Left ventricle myocardium inferior (tissue), 1 donor: ENCODE measurements around the gene ATP6V0B. TPM values are rescaled to one million over a fixed set of nuclear protein-coding genes. Genes with fewer than 3 reads are reported as not detected.

Source experiments
- DNase-seq: peaks from one replicate; pipeline ENCODE4 v3.0.0-alpha.2; 2020
- H3K27ac ChIP-seq: fragments of 200-600 bp; replicated peaks from 2 replicates; pipeline ENCODE4 v1.8.0; 2021
- H3K27me3 ChIP-seq: fragments of 200-600 bp; 2 replicates; pipeline ENCODE4 v1.8.0; 2021; ENCODE audit warnings: low read depth
- H3K36me3 ChIP-seq: fragments of 200-600 bp; 2 replicates; pipeline ENCODE4 v1.8.0; 2021
- H3K4me1 ChIP-seq: fragments of 200-600 bp; 2 replicates; pipeline ENCODE4 v1.8.0; 2021
- H3K4me3 ChIP-seq: fragments of 200-600 bp; 2 replicates; pipeline ENCODE4 v1.8.0; 2021; ENCODE audit warnings: mild to moderate bottlenecking, moderate library complexity
- H3K9me3 ChIP-seq: fragments of 200-600 bp; replicated peaks from 2 replicates; pipeline ENCODE4 v1.8.0; 2021
- CTCF ChIP-seq: fragments of 200-600 bp; IDR thresholded peaks from 2 replicates; pipeline ENCODE4 v1.8.0; 2021; ENCODE audit warnings: antibody characterized with exemption, mild to moderate bottlenecking, borderline replicate concordance
- intact Hi-C: fragments of 100-400 bp; cut with micrococcal nuclease; formaldehyde crosslinking; loops from one replicate; pipeline ENCODE4 v1.11.0; 2022
- total RNA-seq: library from RNA; stranded (reverse); fragmentation: NEBNext Ultra II Directional; extraction: Animal tissue kit (Norgen Biotek cat#: 25700); gene quantifications from one replicate; pipeline ENCODE4 v1.2.1, GENCODE V29; 2021
- donor health status: DM: no; HTN: yes; CAD: no; lungs with severe emphysema.

The ATP6V0B gene
- total RNA-seq, 1 donor from 2014 or later, result 80.6 TPM

- H3K27ac ChIP-seq, result no peak overlapping the region
- H3K9me3 ChIP-seq, result no peaks in the 10 kb centered on the region
- no peak for DNase-seq
- TF ChIP-seq CTCF, result no peak
- H3K27me3 ChIP-seq, result no peaks in the 10 kb centered on the region
- intact Hi-C loops, result no loop called here
- H3K4me3 ChIP-seq, result no peak overlapping the region
- H3K4me1 ChIP-seq, result peaks cover 11% of the 10 kb centered on the region
- H3K36me3 ChIP-seq, result no peaks in the 10 kb centered on the region
Observed at GRCh38 chr1:44015206-44015605, 40.4 kb downstream of the ATP6V0B start.

DNA sequence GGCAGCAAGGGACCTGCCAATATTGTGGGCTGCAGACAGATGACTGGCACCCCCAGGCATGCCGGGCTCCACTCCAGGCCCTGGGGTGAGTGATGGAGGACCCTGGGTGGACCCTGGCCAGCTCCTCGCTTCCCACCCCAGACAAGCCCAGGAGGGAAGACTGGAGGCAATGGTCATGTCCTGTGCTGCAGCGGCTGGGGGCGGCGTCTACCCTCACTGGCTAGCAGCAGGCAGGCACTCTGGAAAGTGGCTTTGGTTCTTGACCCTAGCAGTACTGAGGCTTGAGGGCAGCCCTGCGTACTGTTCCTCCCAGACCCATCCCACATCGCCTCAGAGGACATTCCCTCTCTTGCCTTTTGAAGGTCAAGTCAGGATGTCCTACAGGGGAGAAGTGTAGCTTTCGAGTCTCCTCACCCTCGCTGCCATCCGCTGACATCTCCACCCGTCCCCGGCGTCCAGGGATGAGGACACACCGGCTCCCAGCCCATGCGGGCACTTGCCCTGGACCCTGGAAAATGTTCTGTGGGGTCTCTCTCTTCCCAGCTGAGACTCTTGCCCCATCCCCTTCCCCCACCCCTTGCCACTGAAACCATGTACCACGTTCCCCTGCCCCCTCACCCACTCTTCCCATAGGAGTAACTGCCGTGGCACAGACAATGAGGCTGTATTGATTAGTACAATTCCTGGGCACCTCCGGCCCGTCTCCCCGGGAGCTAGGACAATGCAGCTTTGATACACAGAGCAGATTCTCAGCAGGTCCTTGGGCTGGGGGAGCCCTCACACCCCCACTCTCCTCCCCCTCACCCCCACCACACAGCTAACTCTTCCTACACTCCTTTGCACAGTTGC is 41.5 kb downstream of the ATP6V0B start:
- Histone ChIP-seq H3K4me3 (no peak overlapping the region), H3K27ac (no peak overlapping the region), H3K4me1 (peaks cover 12% of the 10 kb centered on the region), H3K9me3 (no peaks in the 10 kb centered on the region), H3K27me3 (no peaks in the 10 kb centered on the region), H3K36me3 (no peaks in the 10 kb centered on the region)
- intact Hi-C loops, result no loop called here
- no peak for TF ChIP-seq CTCF
- no peak for DNase-seq

DNA sequence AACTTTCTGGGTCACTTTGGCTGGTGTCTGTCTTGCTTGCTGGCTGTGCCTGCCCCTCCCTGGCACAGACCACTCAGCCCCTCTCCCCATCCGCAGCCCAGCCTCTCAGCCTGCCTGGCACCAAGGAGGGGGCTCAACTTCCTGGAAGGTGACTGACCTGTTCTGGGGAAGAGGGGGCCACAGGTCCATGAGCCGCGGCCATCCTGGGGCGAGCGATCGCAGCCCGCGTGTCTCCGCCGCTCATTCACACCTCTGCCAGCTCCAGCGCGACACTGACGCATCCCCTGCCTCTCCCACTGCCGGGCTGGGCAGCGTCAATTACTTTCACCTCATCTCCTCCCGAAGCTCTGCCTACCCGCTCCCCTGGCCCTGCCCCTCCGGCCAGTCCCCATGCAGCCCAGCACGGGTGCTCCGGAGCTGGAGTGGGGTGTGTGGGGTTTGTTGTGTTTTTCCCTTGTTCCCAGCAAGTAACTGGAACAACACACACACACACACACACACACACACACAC is 42.2 kb downstream of the ATP6V0B start:
- Histone ChIP-seq H3K4me3 (no peak overlapping the region), H3K36me3 (no peaks in the 10 kb centered on the region), H3K27me3 (no peaks in the 10 kb centered on the region), H3K27ac (no peak overlapping the region), H3K9me3 (no peaks in the 10 kb centered on the region), H3K4me1 (peaks cover 18% of the 10 kb centered on the region)
- intact Hi-C loops, result no loop called here
- DNase-seq, result no peak
- no peak for TF ChIP-seq CTCF

DNA sequence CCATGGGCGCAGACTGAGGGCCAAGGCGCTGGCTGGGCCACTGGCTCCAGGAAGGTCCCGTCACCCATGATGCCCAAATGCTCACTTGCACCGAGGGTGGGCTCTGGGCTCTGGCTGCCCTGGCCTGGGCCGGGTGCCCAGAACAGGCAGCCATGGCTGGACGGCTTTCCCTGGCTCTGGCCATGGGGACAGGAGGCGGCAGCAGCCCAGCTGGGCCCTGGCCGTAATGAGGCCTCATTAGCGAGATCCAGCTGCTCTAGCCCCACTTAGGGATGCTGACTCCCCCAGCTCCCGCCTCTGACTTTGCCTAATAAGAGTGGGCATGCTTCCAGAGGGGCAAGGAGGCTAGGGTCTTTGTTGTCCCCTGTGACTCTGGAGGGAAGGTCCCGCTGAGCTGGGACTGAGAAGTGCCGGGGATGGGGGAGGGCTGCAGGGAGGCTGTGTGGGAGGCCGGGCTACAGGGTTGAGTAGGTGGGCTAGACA is 44.7 kb downstream of the ATP6V0B start:
- intact Hi-C loops, result no loop called here
- TF ChIP-seq CTCF, result no peak
- Histone ChIP-seq H3K27ac (no peak overlapping the region), H3K9me3 (no peaks in the 10 kb centered on the region), H3K36me3 (no peaks in the 10 kb centered on the region), H3K27me3 (peaks cover 6% of the 10 kb centered on the region), H3K4me1 (peaks cover 16% of the 10 kb centered on the region), H3K4me3 (no peak overlapping the region)
- no peak for DNase-seq

GRCh38 chr1:44020464-44020863 is 45.7 kb downstream of the ATP6V0B start:
- Histone ChIP-seq H3K4me3 (no peak overlapping the region), H3K36me3 (no peaks in the 10 kb centered on the region), H3K4me1 (peaks cover 13% of the 10 kb centered on the region), H3K27me3 (peaks cover 6% of the 10 kb centered on the region), H3K27ac (no peak overlapping the region), H3K9me3 (no peaks in the 10 kb centered on the region)
- DNase-seq, result no peak
- intact Hi-C loops, result no loop called here
- TF ChIP-seq CTCF, result no peak
